ENCODE data around the gene RAB20. TPM values are rescaled to one million over a fixed set of nuclear protein-coding genes. Genes with fewer than 3 reads are reported as not detected.

The RAB20 gene
- total RNA-seq, 1 donor from 2014 or later = 2.6 TPM

GRCh38 chr13:110559429-110559943, 2.0 kb downstream of the RAB20 start:
- H3K27me3 ChIP-seq (ENCODE audit: insufficient read depth, low read length) = peaks cover 5% of the 10 kb centered on the region

GRCh38 chr13:110557610-110558305, 3.8 kb downstream of the RAB20 start:
- H3K9me3 Mint-ChIP-seq (ENCODE audit: unreplicated experiment) = peaks cover 5% of the 10 kb centered on the region
- H3K27me3 Mint-ChIP-seq (ENCODE audit: low read depth, unreplicated experiment) = peaks cover 11% of the 10 kb centered on the region
- H3K27me3 ChIP-seq (ENCODE audit: insufficient read depth, low read length) = peaks cover 2% of the 10 kb centered on the region
- H3K4me3 Mint-ChIP-seq (ENCODE audit: unreplicated experiment) = no peak overlapping the region
- H3K36me3 Mint-ChIP-seq (ENCODE audit: low read depth, unreplicated experiment) = peaks cover 12% of the 10 kb centered on the region
- H3K27ac Mint-ChIP-seq (ENCODE audit: unreplicated experiment) = no peak overlapping the region
- H3K27ac ChIP-seq (ENCODE audit: low read depth, low read length) = no peak overlapping the region
- H3K4me2 ChIP-seq (ENCODE audit: low read length) = no peak overlapping the region
- no peaks in the 10 kb centered on the region for H4K20me1 ChIP-seq (ENCODE audit: insufficient read depth, low read length)
- DNase-seq (ENCODE audit: low read depth) = no peak
- TF ChIP-seq EZH2 (IDR thresholded peaks at IDR 0.05; ENCODE audit: insufficient read depth, low read length) = no peak
- no peak for TF ChIP-seq CTCF (IDR thresholded peaks at IDR 0.05; ENCODE audit: insufficient read depth, low read depth, low read length)
- H3K4me1 ChIP-seq (ENCODE audit: insufficient read depth, low read length) = peaks cover 4% of the 10 kb centered on the region
- no peaks in the 10 kb centered on the region for H3K4me1 Mint-ChIP-seq (ENCODE audit: low read depth, unreplicated experiment)
- H3K9me3 ChIP-seq (ENCODE audit: insufficient read depth, low read depth, low read length) = peaks cover 5% of the 10 kb centered on the region
- H3K9ac ChIP-seq (ENCODE audit: low read length) = no peak overlapping the region
- H3K4me3 ChIP-seq (ENCODE audit: insufficient read depth, low read depth, low read length) = no peak overlapping the region
- no peaks in the 10 kb centered on the region for H3K79me2 ChIP-seq (ENCODE audit: insufficient read depth, low read length)
- FAIRE-seq = no peak
- no peak overlapping the region for H2AFZ ChIP-seq (ENCODE audit: low read depth, low read length)
- H3K36me3 ChIP-seq (ENCODE audit: insufficient read depth, low read length) = no peaks in the 10 kb centered on the region

More at GRCh38 chr13:110559429-110559943, 2.0 kb downstream of the RAB20 start:
- no peak overlapping the region for H3K4me3 Mint-ChIP-seq (ENCODE audit: unreplicated experiment)
- FAIRE-seq (no peak), DNase-seq (ENCODE audit: low read depth) (no peak)
- H3K9me3 ChIP-seq (ENCODE audit: insufficient read depth, low read depth, low read length) = peaks cover 5% of the 10 kb centered on the region
- no peaks in the 10 kb centered on the region for H4K20me1 ChIP-seq (ENCODE audit: insufficient read depth, low read length)
- no peak overlapping the region for H2AFZ ChIP-seq (ENCODE audit: low read depth, low read length)
- H3K4me2 ChIP-seq (ENCODE audit: low read length) = peak overlapping the region; percentile 33
- no peak overlapping the region for H3K9ac ChIP-seq (ENCODE audit: low read length)
- peaks cover 5% of the 10 kb centered on the region for H3K9me3 Mint-ChIP-seq (ENCODE audit: unreplicated experiment)
- peaks cover 4% of the 10 kb centered on the region for H3K4me1 ChIP-seq (ENCODE audit: insufficient read depth, low read length)
- TF ChIP-seq CTCF (IDR thresholded peaks at IDR 0.05; ENCODE audit: insufficient read depth, low read depth, low read length) (no peak), EZH2 (IDR thresholded peaks at IDR 0.05; ENCODE audit: insufficient read depth, low read length) (no peak)
- H3K4me1 Mint-ChIP-seq (ENCODE audit: low read depth, unreplicated experiment) = no peaks in the 10 kb centered on the region
- H3K36me3 Mint-ChIP-seq (ENCODE audit: low read depth, unreplicated experiment) = peaks cover 12% of the 10 kb centered on the region
- no peaks in the 10 kb centered on the region for H3K79me2 ChIP-seq (ENCODE audit: insufficient read depth, low read length)
- H3K27ac Mint-ChIP-seq (ENCODE audit: unreplicated experiment) = no peak overlapping the region
- H3K4me3 ChIP-seq (ENCODE audit: insufficient read depth, low read depth, low read length) = no peak overlapping the region
- no peaks in the 10 kb centered on the region for H3K36me3 ChIP-seq (ENCODE audit: insufficient read depth, low read length)
- no peak overlapping the region for H3K27ac ChIP-seq (ENCODE audit: low read depth, low read length)
- peaks cover 26% of the 10 kb centered on the region for H3K27me3 Mint-ChIP-seq (ENCODE audit: low read depth, unreplicated experiment)

- Histone ChIP-seq H2AFZ (ENCODE audit: low read depth, low read length) (no peak overlapping the region), H3K27me3 (ENCODE audit: insufficient read depth, low read length) (peaks cover 2% of the 10 kb centered on the region), H3K4me1 (ENCODE audit: insufficient read depth, low read length) (peaks cover 4% of the 10 kb centered on the region), H3K79me2 (ENCODE audit: insufficient read depth, low read length) (no peaks in the 10 kb centered on the region), H4K20me1 (ENCODE audit: insufficient read depth, low read length) (no peaks in the 10 kb centered on the region), H3K9ac (ENCODE audit: low read length) (no peak overlapping the region), H3K4me2 (ENCODE audit: low read length) (no peak overlapping the region), H3K9me3 (ENCODE audit: insufficient read depth, low read depth, low read length) (peaks cover 5% of the 10 kb centered on the region), H3K36me3 (ENCODE audit: insufficient read depth, low read length) (no peaks in the 10 kb centered on the region), H3K4me3 (ENCODE audit: insufficient read depth, low read depth, low read length) (no peak overlapping the region), H3K27ac (ENCODE audit: low read depth, low read length) (no peak overlapping the region)
- DNase-seq (ENCODE audit: low read depth) = no peak
- no peak for FAIRE-seq
- no peaks in the 10 kb centered on the region for H3K4me1 Mint-ChIP-seq (ENCODE audit: low read depth, unreplicated experiment)
- H3K4me3 Mint-ChIP-seq (ENCODE audit: unreplicated experiment) = no peak overlapping the region
- peaks cover 5% of the 10 kb centered on the region for H3K9me3 Mint-ChIP-seq (ENCODE audit: unreplicated experiment)
- peaks cover 11% of the 10 kb centered on the region for H3K27me3 Mint-ChIP-seq (ENCODE audit: low read depth, unreplicated experiment)
- no peak overlapping the region for H3K27ac Mint-ChIP-seq (ENCODE audit: unreplicated experiment)
- H3K36me3 Mint-ChIP-seq (ENCODE audit: low read depth, unreplicated experiment) = peaks cover 12% of the 10 kb centered on the region
- TF ChIP-seq CTCF (IDR thresholded peaks at IDR 0.05; ENCODE audit: insufficient read depth, low read depth, low read length) (no peak), EZH2 (IDR thresholded peaks at IDR 0.05; ENCODE audit: insufficient read depth, low read length) (no peak)
These were observed 4.4 kb downstream of the RAB20 start for GRCh38 chr13:110557082-110557481.

Data from astrocyte (in vitro differentiated cells and primary cell).